ENCODE data around the gene RAB6B.

RAB6B gene

GRCh38 chr3:133910422-133910821 is 14.7 kb upstream of the RAB6B start:
- DNase-seq (ENCODE audit: extremely low spot score): no peak
- ChIA-PET POLR2A (no interaction called here), CTCF (interaction anchor here (1.5 kb wide), 1 partner anchor 18 kb away, joined by 6 read pairs; no protein-coding TSS in a partner anchor)
- no peak for TF ChIP-seq CTCF (IDR thresholded peaks at IDR 0.05; ENCODE audit: control extremely low read depth, extremely low read depth, low read depth, missing control alignments)

- DNase-seq (ENCODE audit: extremely low spot score): no peak
- ChIA-PET POLR2A (no interaction called here), CTCF (interaction anchor here (0.8 to 1.1 kb wide), 2 partner anchors 8 to 87 kb away, joined by 3 to 4 read pairs; no protein-coding TSS in a partner anchor)
- TF ChIP-seq CTCF (IDR thresholded peaks at IDR 0.05; ENCODE audit: control extremely low read depth, extremely low read depth, low read depth, missing control alignments): no peak
Observed at GRCh38 chr3:133905376-133905775, 9.7 kb upstream of the RAB6B start.

GRCh38 chr3:133901847-133902246 is 6.2 kb upstream of the RAB6B start:
- ChIA-PET POLR2A (no interaction called here), CTCF (interaction anchor here (0.7 to 1.5 kb wide), 4 partner anchors 11 to 69 kb away, joined by 3 to 4 read pairs (median 4); no protein-coding TSS in a partner anchor)
- no peak for TF ChIP-seq CTCF (IDR thresholded peaks at IDR 0.05; ENCODE audit: control extremely low read depth, extremely low read depth, low read depth, missing control alignments)
- DNase-seq (ENCODE audit: extremely low spot score): no peak

- CTCF ChIA-PET: interaction anchor here (0.7 to 1.5 kb wide), 3 partner anchors 12 to 27 kb away, joined by 3 to 4 read pairs (median 3); no protein-coding TSS in a partner anchor
Observed at GRCh38 chr3:133901083-133901482, 5.4 kb upstream of the RAB6B start.

GRCh38 chr3:133899311-133899710 is 3.6 kb upstream of the RAB6B start:
- ChIA-PET POLR2A (no interaction called here), CTCF (no interaction called here)
- no peak for DNase-seq (ENCODE audit: extremely low spot score)
- no peak for TF ChIP-seq CTCF (IDR thresholded peaks at IDR 0.05; ENCODE audit: control extremely low read depth, extremely low read depth, low read depth, missing control alignments)

More at GRCh38 chr3:133901083-133901482, 5.4 kb upstream of the RAB6B start:
- POLR2A ChIA-PET: no interaction called here
- no peak for DNase-seq (ENCODE audit: extremely low spot score)
- TF ChIP-seq CTCF (IDR thresholded peaks at IDR 0.05; ENCODE audit: control extremely low read depth, extremely low read depth, low read depth, missing control alignments): peak; percentile 11

GRCh38 chr3:133897547-133897946 is 1.9 kb upstream of the RAB6B start:
- no peak for DNase-seq (ENCODE audit: extremely low spot score)
- CTCF ChIA-PET: interaction anchor here (0.9 to 1.3 kb wide), 3 partner anchors 8 to 16 kb away, joined by 3 to 4 read pairs (median 4); no protein-coding TSS in a partner anchor
- POLR2A ChIA-PET: no interaction called here
- no peak for TF ChIP-seq CTCF (IDR thresholded peaks at IDR 0.05; ENCODE audit: control extremely low read depth, extremely low read depth, low read depth, missing control alignments)
